Activated CD4-positive, alpha-beta T cell treated with anti-CD3 and anti-CD28 coated beads, Interleukin-2, Interleukin-4, amounts not matched to agents 100 ng/mL and 50 ng/mL, durations not matched to agents 16 hours and 8 hours (primary cell): Measurements from ENCODE around the gene AP2A2.

Experiments used
- DNase-seq: peaks from one replicate; pipeline ENCODE4 v3.0.0-alpha.2; 2020; ENCODE audit warnings: low spot score

Gene AP2A2

GRCh38 chr11:898540-899190 is 27.0 kb upstream of the AP2A2 start:
- DNase-seq = no peak

- DNase-seq = no peak
Measured at GRCh38 chr11:899724-900123, 25.9 kb upstream of the AP2A2 start.

- no peak for DNase-seq
Measured at GRCh38 chr11:900545-900944, 25.1 kb upstream of the AP2A2 start.

- DNase-seq = no peak
Measured at GRCh38 chr11:901452-902061, 24.1 kb upstream of the AP2A2 start.

GRCh38 chr11:904380-904779 is 21.3 kb upstream of the AP2A2 start:
- no peak for DNase-seq

GRCh38 chr11:905952-906351 is 19.7 kb upstream of the AP2A2 start:
- DNase-seq = no peak

- DNase-seq = no peak
Measured at GRCh38 chr11:907668-908067, 18.0 kb upstream of the AP2A2 start.

GRCh38 chr11:908273-908672 is 17.4 kb upstream of the AP2A2 start:
- no peak for DNase-seq

GRCh38 chr11:909406-909805 is 16.3 kb upstream of the AP2A2 start:
- DNase-seq = no peak

GRCh38 chr11:910044-910588 is 15.6 kb upstream of the AP2A2 start:
- DNase-seq = peak; percentile 15

GRCh38 chr11:910589-911030 is 15.1 kb upstream of the AP2A2 start, which contains the start of gene CHID1:
Gene CHID1, minus strand, starts transcription at chr11:910810. Its CDS starts 5,994 bp downstream, at chr11:904816.
- DNase-seq = peak; percentile 90

GRCh38 chr11:911031-911889 is 14.4 kb upstream of the AP2A2 start:
- DNase-seq = peak; percentile 26

GRCh38 chr11:911890-912219 is 13.8 kb upstream of the AP2A2 start:
- DNase-seq = no peak

- DNase-seq = no peak
Measured at GRCh38 chr11:912266-912665, 13.4 kb upstream of the AP2A2 start.

- DNase-seq = no peak
Measured at GRCh38 chr11:913043-913442, 12.6 kb upstream of the AP2A2 start.

- no peak for DNase-seq
Measured at GRCh38 chr11:914204-914603, 11.5 kb upstream of the AP2A2 start.

- no peak for DNase-seq
Measured at GRCh38 chr11:914747-915501, 10.7 kb upstream of the AP2A2 start.

- no peak for DNase-seq
Measured at GRCh38 chr11:917426-917825, 8.2 kb upstream of the AP2A2 start.

GRCh38 chr11:921921-922678 is 3.6 kb upstream of the AP2A2 start:
- DNase-seq = no peak

GRCh38 chr11:923691-924405 is 1.8 kb upstream of the AP2A2 start:
- no peak for DNase-seq
